ENCODE measurements around the gene MIB1.
"Not testable (repeated sequence)": the region's sequence is repeated elsewhere in the genome, so short reads cannot be mapped to it uniquely, and the experiment has no call there.

Gene MIB1

GRCh38 chr18:21745231-21745630 is 4.6 kb downstream of the MIB1 start:
- DNase-seq = no peak

- no peak for DNase-seq
Observed at GRCh38 chr18:21747268-21747667, 6.7 kb downstream of the MIB1 start.

GRCh38 chr18:21747764-21748693 is 7.4 kb downstream of the MIB1 start:
- DNase-seq = no peak

- DNase-seq = no peak
Observed at GRCh38 chr18:21757833-21758232, 17.2 kb downstream of the MIB1 start.

- DNase-seq = peak; percentile 67
Observed at GRCh38 chr18:21759836-21760235, 19.2 kb downstream of the MIB1 start.

GRCh38 chr18:21760321-21760720 is 19.7 kb downstream of the MIB1 start:
- no peak for DNase-seq

GRCh38 chr18:21761471-21762115 is 21.0 kb downstream of the MIB1 start:
- DNase-seq = no peak

- peak; percentile 35 for DNase-seq
Observed at GRCh38 chr18:21762181-21762772, 21.7 kb downstream of the MIB1 start.

- DNase-seq = no peak
Observed at GRCh38 chr18:21763846-21764646, 23.5 kb downstream of the MIB1 start.

- DNase-seq = no peak
Observed at GRCh38 chr18:21769206-21769605, 28.6 kb downstream of the MIB1 start.

- no peak for DNase-seq
Observed at GRCh38 chr18:21774722-21775121, 34.1 kb downstream of the MIB1 start.

GRCh38 chr18:21777814-21778213 is 37.2 kb downstream of the MIB1 start:
- no peak for DNase-seq

- DNase-seq = no peak
Observed at GRCh38 chr18:21786526-21786925, 45.9 kb downstream of the MIB1 start.

- DNase-seq = not testable (repeated sequence)
Observed at GRCh38 chr18:21796089-21796488, 55.5 kb downstream of the MIB1 start.

GRCh38 chr18:21798126-21798525 is 57.5 kb downstream of the MIB1 start:
- no peak for DNase-seq

- no peak for DNase-seq
Observed at GRCh38 chr18:21799721-21800120, 59.1 kb downstream of the MIB1 start.

GRCh38 chr18:21803495-21803894 is 62.9 kb downstream of the MIB1 start:
- DNase-seq = no peak

GRCh38 chr18:21805771-21806366 is 65.3 kb downstream of the MIB1 start:
- DNase-seq = no peak

GRCh38 chr18:21808185-21808584 is 67.6 kb downstream of the MIB1 start:
- no peak for DNase-seq

GRCh38 chr18:21809725-21810124 is 69.1 kb downstream of the MIB1 start:
- no peak for DNase-seq

- no peak for DNase-seq
Observed at GRCh38 chr18:21815101-21815500, 74.5 kb downstream of the MIB1 start.

GRCh38 chr18:21820033-21820810 is 79.6 kb downstream of the MIB1 start:
- peak; percentile 90 for DNase-seq

Data from NCI-H524 treated with DMSO at 0.1 percent for 48 hours (cell line).